Karpas-422 (cell line): ENCODE measurements around the gene PLEKHS1. TPM values are rescaled to one million over a fixed set of nuclear protein-coding genes. Genes with fewer than 3 reads are reported as not detected.
"Not testable (repeated sequence)": the region's sequence is repeated elsewhere in the genome, so short reads cannot be mapped to it uniquely, and the experiment has no call there.

Experiments
- DNase-seq: peaks from one replicate; pipeline ENCODE4 v3.0.0-alpha.2; 2015
- H2AFZ ChIP-seq: fragments of 200-600 bp; sonication (generic); 2 replicates; pipeline ENCODE4 v1.6.1; 2014; ENCODE audit warnings: antibody characterized with exemption, low read length, mixed read lengths
- H3K27ac ChIP-seq: fragments of 200-600 bp; sonication (generic); 2 replicates; pipeline ENCODE4 v1.5.1; 2014; ENCODE audit warnings: mild to moderate bottlenecking, low read length, moderate library complexity
- H3K27me3 ChIP-seq: fragments of 200-600 bp; sonication (generic); 2 replicates; pipeline ENCODE4 v1.6.1; 2014; ENCODE audit warnings: low read length, mixed read lengths
- H3K36me3 ChIP-seq: fragments of 200-600 bp; sonication (generic); 2 replicates; pipeline ENCODE4 v1.6.1; 2014; ENCODE audit warnings: low read length, mixed read lengths; ENCODE audit not compliant: insufficient read depth
- H3K4me1 ChIP-seq: fragments of 200-600 bp; sonication (generic); 2 replicates; pipeline ENCODE4 v1.6.1; 2014; ENCODE audit warnings: mild to moderate bottlenecking, low read length, mixed read lengths
- H3K4me2 ChIP-seq: fragments of 200-600 bp; sonication (generic); 2 replicates; pipeline ENCODE4 v1.6.1; 2014; ENCODE audit warnings: low read length, low read depth, mild to moderate bottlenecking; ENCODE audit not compliant: poor library complexity, severe bottlenecking
- H3K4me3 ChIP-seq: fragments of 200-600 bp; sonication (generic); 2 replicates; pipeline ENCODE4 v1.5.1; 2014; ENCODE audit warnings: mild to moderate bottlenecking, antibody characterized with exemption, low read length, mixed read lengths
- H3K79me2 ChIP-seq: fragments of 200-600 bp; sonication (generic); 2 replicates; pipeline ENCODE4 v1.6.1; 2014; ENCODE audit warnings: mild to moderate bottlenecking, low read length, mixed read lengths
- H3K9ac ChIP-seq: fragments of 200-600 bp; sonication (generic); 2 replicates; pipeline ENCODE4 v1.6.0; 2014; ENCODE audit warnings: low read length
- H3K9me2 ChIP-seq: fragments of 200-600 bp; sonication (generic), shearing (Covaris generic); replicated peaks from 2 replicates; pipeline ENCODE4 v1.6.0; 2014; ENCODE audit warnings: mild to moderate bottlenecking, low read length, moderate library complexity; ENCODE audit not compliant: insufficient read depth
- H3K9me3 ChIP-seq: fragments of 300-700, 200-600 bp; sonication (generic); 2 replicates; pipeline ENCODE4 v1.6.1; 2014; ENCODE audit warnings: low read length, mixed read lengths
- H4K20me1 ChIP-seq: fragments of 200-600 bp; sonication (generic); 2 replicates; pipeline ENCODE4 v1.6.1; 2014; ENCODE audit warnings: mild to moderate bottlenecking, antibody characterized with exemption, low read length, low read depth; ENCODE audit not compliant: insufficient read depth
- total RNA-seq: library from RNA; depleted of rRNA; stranded (reverse); fragments of >200 nt; shearing (Covaris generic); gene quantifications from 2 replicates; pipeline ENCODE4 v1.2.3, GENCODE V29; 2014; ENCODE audit warnings: low replicate concordance

The PLEKHS1 gene
- total RNA-seq, 1 experiment from 2014 or later, result not detected

DNA sequence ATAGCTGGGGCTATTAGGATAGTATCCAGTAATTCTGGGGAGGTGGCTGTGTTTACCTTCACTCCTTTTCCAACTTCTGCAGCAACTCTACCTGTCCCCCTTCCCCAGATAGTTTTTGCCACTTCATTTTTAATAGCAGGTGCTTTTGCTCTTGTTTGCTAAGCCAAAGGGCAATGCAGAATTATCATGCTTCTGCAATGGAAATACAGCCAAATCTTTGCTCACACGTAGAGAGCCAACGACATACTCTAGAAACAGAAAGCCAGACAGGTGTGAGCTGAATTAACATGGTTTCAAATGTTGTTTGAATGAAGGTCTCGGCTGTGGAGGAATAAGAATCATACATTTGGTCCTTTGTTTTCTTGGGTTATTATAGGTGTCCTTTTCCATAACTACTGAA lies 14.4 kb downstream of the PLEKHS1 start:
- H3K9ac ChIP-seq, result no peak overlapping the region
- H3K4me3 ChIP-seq, result no peak overlapping the region
- no peaks in the 10 kb centered on the region for H3K79me2 ChIP-seq
- H3K4me2 ChIP-seq, result no peak overlapping the region
- no peaks in the 10 kb centered on the region for H3K9me3 ChIP-seq
- H3K4me1 ChIP-seq, result no peaks in the 10 kb centered on the region
- H4K20me1 ChIP-seq, result no peaks in the 10 kb centered on the region
- no peaks in the 10 kb centered on the region for H3K36me3 ChIP-seq
- H3K9me2 ChIP-seq, result no peaks in the 10 kb centered on the region
- DNase-seq, result no peak
- no peaks in the 10 kb centered on the region for H3K27me3 ChIP-seq
- no peak overlapping the region for H3K27ac ChIP-seq
- H2AFZ ChIP-seq, result no peak overlapping the region

DNA sequence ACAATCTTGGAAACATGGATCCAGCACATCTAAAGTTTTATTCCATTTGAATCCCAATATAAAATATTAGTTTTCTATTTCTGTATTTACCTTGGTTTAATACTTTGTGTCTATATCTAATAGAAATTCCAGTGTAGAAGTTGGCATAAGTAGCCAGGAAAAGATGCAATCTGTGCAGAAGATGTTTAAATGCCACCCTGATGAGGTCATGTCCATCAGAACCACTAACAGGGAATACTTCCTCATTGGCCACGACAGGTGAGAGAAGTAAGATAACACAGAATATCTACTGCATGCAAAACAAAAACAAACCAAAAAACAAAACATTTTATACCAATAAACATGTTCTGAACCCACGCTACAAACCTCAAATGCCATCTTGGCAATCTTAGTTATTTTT lies 15.7 kb downstream of the PLEKHS1 start:
- no peak for DNase-seq
- Histone ChIP-seq H3K4me3 (no peak overlapping the region), H3K9ac (no peak overlapping the region), H3K4me2 (no peak overlapping the region), H3K79me2 (no peaks in the 10 kb centered on the region), H3K4me1 (no peaks in the 10 kb centered on the region), H3K27ac (no peak overlapping the region), H3K36me3 (no peaks in the 10 kb centered on the region), H3K27me3 (no peaks in the 10 kb centered on the region), H3K9me3 (no peaks in the 10 kb centered on the region), H3K9me2 (no peaks in the 10 kb centered on the region), H4K20me1 (no peaks in the 10 kb centered on the region), H2AFZ (no peak overlapping the region)

DNA sequence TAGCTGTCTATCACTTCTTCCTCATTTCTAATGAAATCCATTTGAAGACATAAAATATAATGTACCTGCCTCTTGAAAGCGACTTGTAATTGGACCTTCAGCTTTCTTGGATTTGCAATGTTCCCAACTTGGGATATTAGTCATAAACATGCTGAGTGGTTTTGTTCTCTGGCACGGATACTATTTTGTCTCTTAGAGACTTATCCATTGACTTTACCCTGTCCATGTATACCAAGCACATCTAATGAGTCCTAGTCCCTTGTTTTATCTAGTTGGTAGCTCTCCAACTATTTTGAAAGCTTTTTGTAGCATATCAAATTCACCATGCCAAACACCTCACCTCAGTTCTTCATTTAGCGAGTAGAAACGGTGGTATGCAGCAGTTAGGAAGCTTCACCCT lies 18.9 kb downstream of the PLEKHS1 start:
- DNase-seq, result no peak
- no peaks in the 10 kb centered on the region for H3K79me2 ChIP-seq
- no peaks in the 10 kb centered on the region for H3K9me3 ChIP-seq
- no peak overlapping the region for H3K4me2 ChIP-seq
- no peaks in the 10 kb centered on the region for H3K36me3 ChIP-seq
- no peaks in the 10 kb centered on the region for H3K27me3 ChIP-seq
- H3K27ac ChIP-seq, result no peak overlapping the region
- no peaks in the 10 kb centered on the region for H4K20me1 ChIP-seq
- no peaks in the 10 kb centered on the region for H3K9me2 ChIP-seq
- H3K9ac ChIP-seq, result no peak overlapping the region
- H3K4me1 ChIP-seq, result no peaks in the 10 kb centered on the region
- no peak overlapping the region for H2AFZ ChIP-seq
- no peak overlapping the region for H3K4me3 ChIP-seq

DNA sequence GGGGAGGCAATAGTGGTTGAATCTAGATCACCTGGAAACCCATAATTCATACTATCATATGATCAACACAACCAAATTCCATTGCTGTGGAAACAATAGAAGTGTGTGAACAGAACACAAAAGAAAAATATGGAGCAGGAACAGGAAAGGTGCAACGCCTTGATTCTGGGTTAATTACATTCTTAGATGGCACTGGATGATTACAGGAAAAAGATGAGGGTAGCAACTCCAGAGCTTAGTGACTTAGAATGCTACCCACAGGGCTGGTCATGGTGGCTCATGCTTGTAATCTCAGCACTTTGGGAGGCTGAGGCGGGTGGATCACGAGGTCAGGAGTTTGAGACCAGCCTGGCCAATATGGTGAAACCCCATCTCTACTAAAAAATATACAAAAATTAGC lies 19.6 kb downstream of the PLEKHS1 start:
- H3K9me2 ChIP-seq, H3K36me3 ChIP-seq, H3K79me2 ChIP-seq, H3K9ac ChIP-seq, H3K9me3 ChIP-seq, H3K27ac ChIP-seq, H3K4me3 ChIP-seq, H3K27me3 ChIP-seq, H4K20me1 ChIP-seq, H3K4me1 ChIP-seq, H2AFZ ChIP-seq, DNase-seq, H3K4me2 ChIP-seq: not testable (repeated sequence)

DNA sequence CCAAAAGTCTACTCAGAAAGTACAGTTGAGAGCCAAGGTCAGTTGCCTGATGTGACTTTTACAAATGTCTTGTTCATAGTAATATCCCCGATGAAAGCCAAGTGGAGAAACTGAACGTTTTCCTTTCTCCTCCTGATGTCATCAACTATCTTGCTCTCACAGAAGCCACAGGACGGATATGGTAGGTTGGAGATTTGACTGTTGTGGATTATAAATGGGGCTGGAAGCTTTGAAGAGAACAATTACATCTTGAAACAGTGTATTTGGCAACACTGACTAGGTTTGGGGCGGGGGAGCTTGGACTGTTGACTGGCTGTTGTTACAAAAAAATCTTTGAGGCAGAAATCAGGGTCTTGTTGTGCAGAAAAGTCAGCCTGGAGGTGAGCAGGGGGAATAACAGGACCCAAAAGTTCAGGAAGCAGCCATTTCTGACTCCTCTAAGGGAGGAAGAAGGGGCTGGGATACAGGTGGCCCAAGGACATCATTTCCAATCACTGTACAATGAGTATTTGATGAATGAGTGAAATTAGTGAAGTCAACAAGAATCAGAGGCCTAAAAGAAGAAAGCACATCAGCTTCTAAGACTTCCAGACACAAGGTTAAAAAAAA lies 24.3 kb downstream of the PLEKHS1 start:
- H3K4me3 ChIP-seq, result no peak overlapping the region
- no peaks in the 10 kb centered on the region for H3K79me2 ChIP-seq
- no peaks in the 10 kb centered on the region for H3K36me3 ChIP-seq
- H3K27me3 ChIP-seq, result no peaks in the 10 kb centered on the region
- no peaks in the 10 kb centered on the region for H4K20me1 ChIP-seq
- no peak overlapping the region for H2AFZ ChIP-seq
- H3K4me2 ChIP-seq, result no peak overlapping the region
- H3K9ac ChIP-seq, result no peak overlapping the region
- no peaks in the 10 kb centered on the region for H3K9me2 ChIP-seq
- no peak overlapping the region for H3K27ac ChIP-seq
- no peaks in the 10 kb centered on the region for H3K4me1 ChIP-seq
- no peak for DNase-seq
- H3K9me3 ChIP-seq, result no peaks in the 10 kb centered on the region

- Histone ChIP-seq H3K9me3 (no peaks in the 10 kb centered on the region), H3K27ac (no peak overlapping the region), H4K20me1 (no peaks in the 10 kb centered on the region), H3K9me2 (no peaks in the 10 kb centered on the region), H3K4me3 (no peak overlapping the region), H3K36me3 (no peaks in the 10 kb centered on the region), H3K27me3 (no peaks in the 10 kb centered on the region), H3K9ac (no peak overlapping the region), H3K4me2 (no peak overlapping the region), H2AFZ (no peak overlapping the region), H3K79me2 (no peaks in the 10 kb centered on the region), H3K4me1 (no peaks in the 10 kb centered on the region)
- no peak for DNase-seq
These were observed 25.1 kb downstream of the PLEKHS1 start for GRCh38 chr10:113776553-113776952.

DNA sequence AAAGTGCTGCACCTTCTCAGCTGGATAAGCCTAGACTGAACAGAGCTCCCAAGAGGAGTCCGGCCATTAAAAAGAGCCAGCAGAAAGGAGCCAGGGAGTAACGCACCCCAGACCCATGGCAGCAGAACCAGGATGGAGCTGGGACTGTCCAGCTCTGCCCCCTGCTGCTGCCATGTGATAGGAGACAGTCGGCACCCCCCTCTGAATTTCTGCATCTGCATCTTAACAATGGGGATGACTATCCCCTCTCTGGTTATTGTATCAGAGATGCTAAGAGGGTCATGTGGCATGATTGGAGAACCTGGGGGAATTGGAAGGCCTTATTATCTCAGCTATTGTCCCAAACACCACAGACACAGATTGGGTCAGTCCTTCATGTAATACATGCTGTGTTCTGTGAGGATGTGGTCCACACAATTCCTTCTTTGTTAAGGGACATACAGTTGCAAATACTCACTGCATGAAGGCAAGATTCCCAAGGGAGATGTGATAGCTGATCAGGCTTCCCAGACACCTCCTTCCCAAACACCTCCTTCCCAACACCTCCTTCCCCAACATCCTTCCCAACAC lies 29.3 kb downstream of the PLEKHS1 start:
- no peak overlapping the region for H2AFZ ChIP-seq
- H3K79me2 ChIP-seq, result no peaks in the 10 kb centered on the region
- H3K4me3 ChIP-seq, result no peak overlapping the region
- H3K4me1 ChIP-seq, result no peaks in the 10 kb centered on the region
- H4K20me1 ChIP-seq, result no peaks in the 10 kb centered on the region
- DNase-seq, result no peak
- H3K9ac ChIP-seq, result no peak overlapping the region
- H3K27ac ChIP-seq, result no peak overlapping the region
- no peaks in the 10 kb centered on the region for H3K36me3 ChIP-seq
- no peaks in the 10 kb centered on the region for H3K9me2 ChIP-seq
- H3K9me3 ChIP-seq, result no peaks in the 10 kb centered on the region
- no peak overlapping the region for H3K4me2 ChIP-seq
- H3K27me3 ChIP-seq, result no peaks in the 10 kb centered on the region

GRCh38 chr10:113782367-113782766 lies 30.9 kb downstream of the PLEKHS1 start:
- no peaks in the 10 kb centered on the region for H3K9me3 ChIP-seq
- H3K27me3 ChIP-seq, result no peaks in the 10 kb centered on the region
- no peaks in the 10 kb centered on the region for H4K20me1 ChIP-seq
- H3K36me3 ChIP-seq, result no peaks in the 10 kb centered on the region
- no peak overlapping the region for H2AFZ ChIP-seq
- no peak overlapping the region for H3K27ac ChIP-seq
- H3K9ac ChIP-seq, result no peak overlapping the region
- no peak overlapping the region for H3K4me2 ChIP-seq
- H3K4me3 ChIP-seq, result no peak overlapping the region
- no peaks in the 10 kb centered on the region for H3K9me2 ChIP-seq
- no peaks in the 10 kb centered on the region for H3K79me2 ChIP-seq
- H3K4me1 ChIP-seq, result no peaks in the 10 kb centered on the region
- DNase-seq, result no peak
